ENCODE results near the gene SYT15B. TPM values are rescaled to one million over a fixed set of nuclear protein-coding genes. Genes with fewer than 3 reads are reported as not detected.
"Not testable (repeated sequence)": the region's sequence is repeated elsewhere in the genome, so short reads cannot be mapped to it uniquely, and the experiment has no call there.

SYT15B gene
- total RNA-seq, 5 donors from 2014 or later (not counting 1 experiment from before 2014, with no cell fraction given) = 0.06 to 0.30 (median 0.09) TPM; not detected in 2

DNA sequence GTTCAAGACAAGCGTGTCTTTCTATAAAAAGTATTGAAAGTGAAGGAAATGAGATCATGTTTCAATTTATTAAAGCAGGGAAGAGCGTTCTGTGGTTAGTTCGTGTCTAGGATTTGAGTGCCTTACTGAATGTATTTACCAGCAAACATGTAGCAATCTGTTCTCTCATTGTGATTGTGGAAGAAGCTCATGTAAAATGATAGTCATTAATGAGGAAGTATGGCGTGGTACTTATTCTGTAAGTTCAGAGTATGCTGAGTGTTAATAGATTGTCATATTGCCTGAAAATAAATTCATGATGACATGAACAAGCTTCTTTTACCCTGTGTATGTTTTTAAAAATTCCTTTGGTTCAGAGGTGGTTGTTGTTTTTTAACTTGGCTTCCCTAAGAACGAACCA lies 32.5 kb downstream of the SYT15B start:
- WGBS (ENCODE audit: insufficient coverage) = no CpG with 5 or more reads among the region's 5 CpGs
- H3K27me3 ChIP-seq (replicated peaks in 1 of 2; ENCODE audit: control insufficient read depth in 2 of 2, extremely low read depth in 1 of 2, insufficient read depth in 2 of 2, low read length in 1 of 2); H3K9me3 ChIP-seq; H3K27ac ChIP-seq (ENCODE audit: low read length); H3K9me3 Mint-ChIP-seq; POLR2A ChIA-PET; H3K4me3 Mint-ChIP-seq; H3K36me3 ChIP-seq (ENCODE audit: control insufficient read depth in 2 of 2, extremely low read depth in 1 of 2, insufficient read depth in 1 of 2, low read length in 1 of 2); H3K4me3 ChIP-seq (ENCODE audit: control insufficient read depth in 1 of 2, extremely low read depth in 1 of 2, low read length in 1 of 2); H3K27me3 Mint-ChIP-seq; DNase-seq; H3K4me1 ChIP-seq (ENCODE audit: control insufficient read depth in 1 of 2, extremely low read depth in 1 of 2, insufficient read depth in 2 of 2, low read length in 2 of 2); H3K27ac Mint-ChIP-seq; H3K4me1 Mint-ChIP-seq; CTCF ChIA-PET; H3K36me3 Mint-ChIP-seq; ATAC-seq (replicated peaks in 1 of 4): not testable (repeated sequence)

DNA sequence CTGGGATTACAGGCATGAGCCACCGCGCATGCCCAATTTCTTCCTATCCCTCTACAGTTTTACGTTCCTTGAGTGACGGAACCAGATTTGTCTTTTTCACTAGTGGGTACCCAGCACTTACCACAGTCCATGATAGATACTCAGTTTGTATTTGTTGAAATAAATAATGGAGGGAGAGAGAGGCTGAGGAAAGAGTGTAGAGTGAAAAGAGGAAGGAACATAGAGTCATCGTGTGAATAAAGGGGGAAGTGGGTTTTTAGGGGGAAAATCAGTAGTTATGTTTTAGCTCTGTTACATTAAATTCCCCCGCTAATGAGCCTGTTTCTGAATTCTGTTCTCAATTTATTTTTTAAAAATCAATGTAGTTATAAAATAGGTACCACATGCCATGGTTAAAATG lies 37.7 kb downstream of the SYT15B start:
- H3K4me1 ChIP-seq (ENCODE audit: control insufficient read depth in 1 of 2, extremely low read depth in 1 of 2, insufficient read depth in 2 of 2, low read length in 2 of 2); H3K27ac Mint-ChIP-seq; H3K4me1 Mint-ChIP-seq; H3K27ac ChIP-seq (ENCODE audit: low read length); H3K9me3 ChIP-seq; H3K27me3 ChIP-seq (replicated peaks in 1 of 2; ENCODE audit: control insufficient read depth in 2 of 2, extremely low read depth in 1 of 2, insufficient read depth in 2 of 2, low read length in 1 of 2); H3K36me3 Mint-ChIP-seq; H3K9me3 Mint-ChIP-seq; DNase-seq; H3K36me3 ChIP-seq (ENCODE audit: control insufficient read depth in 2 of 2, extremely low read depth in 1 of 2, insufficient read depth in 1 of 2, low read length in 1 of 2); ATAC-seq (replicated peaks in 1 of 4); H3K4me3 Mint-ChIP-seq; CTCF ChIA-PET; H3K4me3 ChIP-seq (ENCODE audit: control insufficient read depth in 1 of 2, extremely low read depth in 1 of 2, low read length in 1 of 2); H3K27me3 Mint-ChIP-seq; POLR2A ChIA-PET: not testable (repeated sequence)
- WGBS (ENCODE audit: insufficient coverage) = no CpG with 5 or more reads among the region's 6 CpGs

DNA sequence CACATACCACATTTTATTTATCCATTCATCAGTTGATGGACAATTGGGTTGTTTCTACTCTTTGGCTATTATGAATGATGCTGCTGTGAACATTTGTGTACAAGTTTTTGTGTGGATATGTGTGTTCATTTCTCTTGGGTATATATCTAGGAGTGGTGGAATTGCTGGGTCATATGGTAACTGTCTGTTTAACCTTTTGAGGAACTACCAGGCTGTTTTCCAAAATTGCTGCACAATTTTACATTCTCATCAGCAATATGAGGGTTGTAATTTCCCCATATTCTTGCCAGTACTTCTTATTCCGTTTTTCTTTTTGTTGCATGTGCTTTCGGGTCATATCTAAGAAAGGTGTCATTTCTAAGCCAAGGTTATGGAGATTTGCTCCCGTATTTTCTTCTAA lies 38.3 kb downstream of the SYT15B start:
- H3K27ac ChIP-seq (ENCODE audit: low read length); H3K9me3 Mint-ChIP-seq; H3K4me3 Mint-ChIP-seq; POLR2A ChIA-PET; H3K4me1 Mint-ChIP-seq; H3K27ac Mint-ChIP-seq; H3K4me1 ChIP-seq (ENCODE audit: control insufficient read depth in 1 of 2, extremely low read depth in 1 of 2, insufficient read depth in 2 of 2, low read length in 2 of 2); H3K36me3 Mint-ChIP-seq; H3K27me3 Mint-ChIP-seq; H3K9me3 ChIP-seq; H3K27me3 ChIP-seq (replicated peaks in 1 of 2; ENCODE audit: control insufficient read depth in 2 of 2, extremely low read depth in 1 of 2, insufficient read depth in 2 of 2, low read length in 1 of 2); H3K4me3 ChIP-seq (ENCODE audit: control insufficient read depth in 1 of 2, extremely low read depth in 1 of 2, low read length in 1 of 2); CTCF ChIA-PET; H3K36me3 ChIP-seq (ENCODE audit: control insufficient read depth in 2 of 2, extremely low read depth in 1 of 2, insufficient read depth in 1 of 2, low read length in 1 of 2); DNase-seq; ATAC-seq (replicated peaks in 1 of 4): not testable (repeated sequence)
- no CpG with 5 or more reads among the region's 3 CpGs for WGBS (ENCODE audit: insufficient coverage)

DNA sequence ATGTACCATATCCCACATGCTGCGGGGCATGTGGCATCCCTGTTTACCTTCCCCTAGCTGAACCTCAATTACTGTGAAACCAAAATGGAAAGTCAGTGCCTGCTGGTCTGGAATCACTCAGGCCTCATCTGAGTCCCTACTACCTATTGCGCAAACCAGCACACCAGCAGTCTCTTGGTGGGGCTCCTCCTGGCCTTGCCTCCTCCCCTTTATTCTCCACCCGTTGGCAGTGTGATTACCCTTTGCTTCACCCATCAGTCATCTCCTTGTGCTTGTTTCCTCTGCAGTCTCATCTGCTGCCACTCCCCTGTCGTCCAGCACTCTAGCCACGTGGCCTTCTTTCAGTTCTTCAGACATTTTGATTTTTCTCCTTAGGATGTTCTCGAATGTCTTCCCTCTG lies 39.3 kb downstream of the SYT15B start:
- H3K9me3 Mint-ChIP-seq; H3K27ac ChIP-seq (ENCODE audit: low read length); H3K27me3 ChIP-seq (replicated peaks in 1 of 2; ENCODE audit: control insufficient read depth in 2 of 2, extremely low read depth in 1 of 2, insufficient read depth in 2 of 2, low read length in 1 of 2); DNase-seq; CTCF ChIA-PET; ATAC-seq (replicated peaks in 1 of 4); H3K4me3 ChIP-seq (ENCODE audit: control insufficient read depth in 1 of 2, extremely low read depth in 1 of 2, low read length in 1 of 2); H3K36me3 ChIP-seq (ENCODE audit: control insufficient read depth in 2 of 2, extremely low read depth in 1 of 2, insufficient read depth in 1 of 2, low read length in 1 of 2); H3K4me1 Mint-ChIP-seq; POLR2A ChIA-PET; H3K36me3 Mint-ChIP-seq; H3K4me1 ChIP-seq (ENCODE audit: control insufficient read depth in 1 of 2, extremely low read depth in 1 of 2, insufficient read depth in 2 of 2, low read length in 2 of 2); H3K27me3 Mint-ChIP-seq; H3K9me3 ChIP-seq; H3K27ac Mint-ChIP-seq; H3K4me3 Mint-ChIP-seq: not testable (repeated sequence)
- no CpG with 5 or more reads among the region's 6 CpGs for WGBS (ENCODE audit: insufficient coverage)

DNA sequence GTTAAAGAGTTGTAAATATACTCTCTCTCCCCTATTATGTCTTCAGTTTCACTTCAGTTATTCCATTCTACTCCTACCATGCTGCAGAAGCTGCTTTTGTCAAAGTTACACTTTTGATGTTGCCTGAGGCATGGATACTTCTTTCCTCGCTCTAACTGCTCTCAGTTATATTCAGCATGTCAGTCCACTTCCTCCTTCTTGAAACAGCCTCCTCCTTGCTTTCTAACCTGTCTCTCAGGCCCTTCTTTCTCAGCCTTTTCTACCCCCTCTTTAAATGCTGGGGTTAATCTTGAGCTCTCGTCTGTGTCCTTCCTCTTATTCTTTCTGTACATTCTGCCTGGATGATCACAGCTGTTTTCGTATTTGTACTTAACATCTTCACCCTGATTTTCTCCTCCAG lies 40.0 kb downstream of the SYT15B start:
- ATAC-seq (replicated peaks in 1 of 4); H3K36me3 ChIP-seq (ENCODE audit: control insufficient read depth in 2 of 2, extremely low read depth in 1 of 2, insufficient read depth in 1 of 2, low read length in 1 of 2): not testable (repeated sequence)

DNA sequence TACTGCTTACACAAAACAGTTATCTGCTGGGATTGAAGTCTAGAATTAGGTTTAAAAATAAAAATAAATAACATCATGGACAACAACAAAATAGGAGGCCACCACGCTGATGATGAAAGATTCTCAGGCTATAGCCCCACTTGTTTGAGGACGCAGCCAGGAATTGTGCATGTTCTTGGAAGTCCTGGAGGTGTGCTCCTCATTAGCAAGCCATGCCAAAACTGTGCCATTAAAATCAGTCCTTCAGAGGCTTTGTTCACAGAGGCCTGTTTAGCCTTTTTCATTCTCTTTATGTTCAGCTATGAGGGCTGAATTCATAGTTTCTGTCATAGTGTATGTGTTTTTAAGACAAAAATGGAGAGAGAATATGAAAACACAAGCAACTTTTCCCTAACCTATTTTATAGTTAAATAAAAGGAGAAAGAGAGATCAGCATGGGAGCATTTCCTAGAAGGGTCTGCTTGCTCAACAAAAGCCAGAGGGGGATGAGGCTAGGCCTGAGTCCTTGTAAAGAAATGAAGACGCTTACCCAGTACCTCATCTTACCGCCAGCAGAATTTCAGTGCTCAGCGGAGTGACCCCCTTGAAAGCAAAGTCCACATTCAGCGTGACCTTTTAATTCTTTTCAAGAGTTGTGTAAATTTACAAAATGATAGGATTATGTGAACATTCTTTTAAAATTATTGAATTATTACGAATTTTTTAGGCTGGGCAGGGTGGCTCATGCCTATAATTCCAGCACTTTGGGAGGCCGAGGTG lies 46.2 kb downstream of the SYT15B start:
- H3K4me3 ChIP-seq (ENCODE audit: control insufficient read depth in 1 of 2, extremely low read depth in 1 of 2, low read length in 1 of 2); H3K27me3 ChIP-seq (replicated peaks in 1 of 2; ENCODE audit: control insufficient read depth in 2 of 2, extremely low read depth in 1 of 2, insufficient read depth in 2 of 2, low read length in 1 of 2); H3K9me3 ChIP-seq; H3K36me3 Mint-ChIP-seq; H3K4me1 Mint-ChIP-seq; H3K4me3 Mint-ChIP-seq; H3K27ac ChIP-seq (ENCODE audit: low read length); H3K9me3 Mint-ChIP-seq; H3K4me1 ChIP-seq (ENCODE audit: control insufficient read depth in 1 of 2, extremely low read depth in 1 of 2, insufficient read depth in 2 of 2, low read length in 2 of 2); H3K27ac Mint-ChIP-seq; DNase-seq; CTCF ChIA-PET; POLR2A ChIA-PET; H3K36me3 ChIP-seq (ENCODE audit: control insufficient read depth in 2 of 2, extremely low read depth in 1 of 2, insufficient read depth in 1 of 2, low read length in 1 of 2); H3K27me3 Mint-ChIP-seq; ATAC-seq (replicated peaks in 1 of 4): not testable (repeated sequence)
- no CpG with 5 or more reads among the region's 8 CpGs for whole genome bisulfite sequencing (ENCODE audit: insufficient coverage)

More for the DNA sequence above, 40.0 kb downstream of the SYT15B start:
- CTCF ChIA-PET; H3K27ac ChIP-seq (ENCODE audit: low read length); H3K4me3 Mint-ChIP-seq; H3K9me3 ChIP-seq; POLR2A ChIA-PET; H3K4me1 ChIP-seq (ENCODE audit: control insufficient read depth in 1 of 2, extremely low read depth in 1 of 2, insufficient read depth in 2 of 2, low read length in 2 of 2); H3K27ac Mint-ChIP-seq; H3K4me1 Mint-ChIP-seq; DNase-seq; H3K36me3 Mint-ChIP-seq; H3K27me3 ChIP-seq (replicated peaks in 1 of 2; ENCODE audit: control insufficient read depth in 2 of 2, extremely low read depth in 1 of 2, insufficient read depth in 2 of 2, low read length in 1 of 2); H3K4me3 ChIP-seq (ENCODE audit: control insufficient read depth in 1 of 2, extremely low read depth in 1 of 2, low read length in 1 of 2); H3K9me3 Mint-ChIP-seq; H3K27me3 Mint-ChIP-seq: not testable (repeated sequence)
- no CpG with 5 or more reads among the region's 3 CpGs for WGBS (ENCODE audit: insufficient coverage)

Data from T-cell (primary cell).